ENCODE data around the gene PLEKHH3. TPM values are rescaled to one million over a fixed set of nuclear protein-coding genes. Genes with fewer than 3 reads are reported as not detected.

The PLEKHH3 gene, protein sequence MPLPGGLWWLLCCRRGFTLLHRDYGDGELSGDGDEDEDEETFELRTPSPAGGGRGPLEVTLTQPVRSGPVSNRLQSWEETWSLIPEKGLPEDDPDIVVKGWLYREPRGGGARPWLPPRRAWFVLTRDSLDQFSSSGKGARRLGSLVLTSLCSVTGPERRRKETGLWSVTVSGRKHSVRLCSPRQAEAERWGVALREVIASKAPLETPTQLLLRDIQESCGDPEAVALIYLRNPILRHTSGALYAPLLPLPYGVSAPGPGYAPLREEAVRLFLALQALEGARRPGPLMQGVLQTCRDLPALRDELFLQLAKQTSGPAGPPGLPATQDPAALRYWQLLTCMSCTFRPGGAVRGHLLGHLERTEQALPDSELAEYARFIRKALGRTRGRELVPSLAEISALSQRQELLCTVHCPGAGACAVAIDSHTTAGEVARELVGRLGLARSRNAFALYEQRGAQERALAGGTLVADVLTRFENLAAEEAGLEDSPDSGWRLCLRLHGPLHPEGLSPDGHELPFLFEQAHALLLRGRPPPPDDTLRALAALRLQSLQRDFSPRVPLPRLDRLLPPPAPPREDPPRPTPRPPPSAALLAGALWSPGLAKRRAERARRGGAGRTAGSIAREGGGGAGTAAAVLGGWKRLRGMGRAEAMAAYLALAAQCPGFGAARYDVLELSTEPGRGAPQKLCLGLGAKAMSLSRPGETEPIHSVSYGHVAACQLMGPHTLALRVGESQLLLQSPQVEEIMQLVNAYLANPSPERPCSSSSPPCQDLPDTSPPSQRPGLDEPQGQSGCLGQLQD
- total RNA-seq, result 36.1 TPM

DNA sequence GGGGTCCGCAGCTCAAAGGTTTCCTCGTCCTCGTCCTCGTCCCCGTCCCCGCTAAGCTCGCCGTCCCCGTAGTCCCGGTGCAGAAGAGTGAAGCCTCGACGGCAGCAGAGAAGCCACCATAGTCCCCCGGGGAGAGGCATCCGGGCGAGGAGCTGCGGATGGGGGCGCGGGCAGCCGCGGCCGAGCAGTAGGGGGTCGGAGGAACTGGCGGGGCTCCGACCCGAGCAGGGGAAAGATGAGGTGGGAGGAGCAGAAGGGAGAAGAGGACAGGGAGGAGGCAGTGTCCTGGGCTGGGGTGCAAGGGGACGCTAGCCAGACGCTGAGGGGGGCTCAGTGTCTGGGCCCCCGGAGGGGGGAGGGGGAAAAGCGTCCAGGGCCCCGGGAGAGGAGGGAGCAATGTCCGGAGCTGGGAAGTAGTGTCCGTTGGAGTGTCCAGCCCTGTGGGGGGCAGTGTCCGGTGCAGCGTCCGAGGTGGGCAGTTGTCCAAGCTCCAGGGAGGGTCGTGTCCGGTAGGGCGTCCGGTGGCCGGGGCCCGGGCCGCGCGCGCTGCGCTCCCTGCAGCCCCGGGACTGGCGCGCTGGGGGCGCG, at the start of gene PLEKHH3:
PLEKHH3 (minus strand) TSS at position 571 of the 588 bp plus-strand sequence; CDS start at position 140, 431 bp downstream.
- no peak for DNase-seq (ENCODE audit: low spot score)

DNA sequence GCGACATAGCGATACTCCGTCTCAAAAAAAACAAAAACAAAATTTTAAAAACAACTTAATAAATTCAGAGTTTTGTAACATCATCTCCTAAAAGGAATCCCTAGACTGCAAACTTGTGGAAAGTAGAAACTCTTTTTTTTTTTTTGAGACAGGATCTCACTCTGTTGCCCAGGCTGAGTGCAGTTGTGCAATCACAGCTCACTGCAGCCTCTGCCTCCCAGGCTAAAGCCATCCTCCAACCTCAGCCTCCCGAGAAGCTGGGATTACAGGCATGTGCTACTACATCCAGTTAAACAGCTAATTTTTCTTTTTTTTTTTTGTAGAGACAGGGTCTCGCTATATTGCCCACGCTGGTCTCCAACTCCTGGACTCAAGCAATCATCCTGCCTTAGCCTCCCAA, 48.3 kb upstream of the PLEKHH3 start:
- DNase-seq (ENCODE audit: low spot score), result no peak

DNA sequence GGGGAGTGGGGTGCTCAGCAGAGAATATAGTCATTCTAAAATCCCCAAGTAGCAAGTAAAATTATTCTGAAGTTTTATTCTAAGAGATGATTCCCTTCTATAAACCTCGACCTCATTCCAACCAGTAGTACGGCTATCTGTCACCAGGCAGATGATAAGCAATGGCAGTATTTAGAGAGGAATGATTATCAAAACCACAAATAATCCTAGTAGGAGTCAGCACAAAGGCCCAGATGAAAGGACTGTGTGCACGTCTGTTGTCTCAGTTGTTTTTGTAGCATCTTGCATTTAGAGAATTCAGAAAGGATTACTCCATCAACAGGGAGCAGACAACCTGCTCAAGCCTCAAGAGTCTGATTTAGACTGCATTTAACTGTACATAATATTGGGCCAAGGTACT, 46.8 kb upstream of the PLEKHH3 start:
- DNase-seq (ENCODE audit: low spot score), result no peak

DNA sequence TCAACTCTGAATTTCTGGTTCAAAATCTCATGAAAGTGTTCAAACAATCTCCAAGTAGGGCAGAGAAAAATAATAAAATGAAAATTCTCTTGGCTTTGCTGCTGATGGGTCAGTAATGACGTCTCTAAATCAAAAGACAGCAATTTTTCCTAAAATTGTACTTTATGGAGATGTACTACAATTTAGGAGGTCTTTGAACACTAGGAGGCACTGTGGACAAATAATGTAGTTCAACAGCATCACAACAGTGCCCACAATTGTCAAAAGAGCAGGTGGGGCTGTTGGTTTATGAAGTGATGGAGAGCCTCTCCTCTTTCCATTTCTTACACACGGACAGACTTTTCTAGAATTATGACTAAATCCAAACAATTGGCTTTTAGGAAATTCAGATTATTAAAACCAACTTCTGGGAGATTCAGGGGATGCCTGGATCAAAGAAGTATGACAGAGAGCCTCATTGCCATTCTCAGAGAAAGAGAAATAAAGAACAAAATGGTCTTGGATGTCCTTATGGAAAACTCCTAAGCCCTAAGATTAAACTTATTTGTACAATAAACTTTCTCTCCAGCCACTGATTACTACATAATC, 44.3 kb upstream of the PLEKHH3 start:
- peak; percentile 33 for DNase-seq (ENCODE audit: low spot score)

DNA sequence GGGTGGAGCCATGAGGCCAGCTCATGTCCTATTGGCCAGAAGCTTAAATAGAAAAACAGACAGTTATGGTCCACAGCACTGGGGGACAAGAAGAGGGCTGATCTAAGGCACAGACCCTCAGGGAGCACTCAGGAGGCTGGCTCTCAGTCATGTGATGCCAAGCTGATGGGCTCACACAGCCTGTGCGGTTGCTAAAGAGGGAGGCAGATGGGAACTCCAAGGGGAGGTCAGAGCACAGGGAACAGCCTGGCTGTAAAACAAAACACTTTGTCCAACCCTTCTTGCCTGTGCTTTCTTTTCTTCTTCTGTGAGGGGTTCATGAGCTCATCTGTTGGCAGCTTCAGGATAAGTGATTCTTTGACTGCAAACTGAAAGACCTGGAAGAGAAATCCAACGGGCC, 32.8 kb upstream of the PLEKHH3 start:
- no peak for DNase-seq (ENCODE audit: low spot score)

DNA sequence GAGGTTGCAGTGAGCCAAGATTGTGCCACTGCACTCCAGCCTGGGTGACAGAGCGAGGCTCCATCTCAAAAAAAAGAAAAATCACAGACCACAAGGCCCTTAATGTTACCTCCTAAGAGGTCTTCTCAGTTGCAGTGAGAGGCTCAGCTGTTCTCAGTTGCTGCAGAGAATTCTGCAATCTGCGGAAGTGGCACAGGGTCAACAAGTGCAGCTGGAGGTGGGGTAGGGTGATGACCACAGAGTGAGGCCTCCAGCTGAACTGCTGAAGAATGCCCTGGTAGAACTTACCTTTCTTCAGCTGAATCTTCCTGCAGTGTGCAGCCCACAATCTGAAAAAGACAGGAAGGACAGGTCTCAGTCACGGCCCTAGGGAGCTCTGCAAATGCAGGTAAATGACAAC, 31.8 kb upstream of the PLEKHH3 start:
- DNase-seq (ENCODE audit: low spot score), result no peak

DNA sequence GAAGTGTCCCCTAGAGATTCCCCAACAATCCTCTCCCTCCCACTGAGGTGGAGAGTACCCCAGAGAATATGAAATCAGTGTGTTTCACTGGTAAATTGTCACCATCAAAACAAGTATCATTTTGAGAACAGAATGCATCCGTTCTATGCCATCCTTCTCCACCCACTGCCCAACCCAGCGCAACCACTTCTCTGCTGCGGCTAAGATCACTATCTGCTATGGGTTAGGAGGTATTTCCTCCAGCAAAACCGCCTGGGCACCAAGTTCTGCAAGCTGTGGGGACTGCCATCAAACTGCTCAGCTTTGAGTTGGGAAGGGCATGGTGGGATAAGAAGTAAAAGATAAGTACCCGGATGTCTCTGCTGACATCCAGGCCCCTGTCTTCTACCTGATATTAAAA, 29.9 kb upstream of the PLEKHH3 start:
- DNase-seq (ENCODE audit: low spot score), result no peak

DNA sequence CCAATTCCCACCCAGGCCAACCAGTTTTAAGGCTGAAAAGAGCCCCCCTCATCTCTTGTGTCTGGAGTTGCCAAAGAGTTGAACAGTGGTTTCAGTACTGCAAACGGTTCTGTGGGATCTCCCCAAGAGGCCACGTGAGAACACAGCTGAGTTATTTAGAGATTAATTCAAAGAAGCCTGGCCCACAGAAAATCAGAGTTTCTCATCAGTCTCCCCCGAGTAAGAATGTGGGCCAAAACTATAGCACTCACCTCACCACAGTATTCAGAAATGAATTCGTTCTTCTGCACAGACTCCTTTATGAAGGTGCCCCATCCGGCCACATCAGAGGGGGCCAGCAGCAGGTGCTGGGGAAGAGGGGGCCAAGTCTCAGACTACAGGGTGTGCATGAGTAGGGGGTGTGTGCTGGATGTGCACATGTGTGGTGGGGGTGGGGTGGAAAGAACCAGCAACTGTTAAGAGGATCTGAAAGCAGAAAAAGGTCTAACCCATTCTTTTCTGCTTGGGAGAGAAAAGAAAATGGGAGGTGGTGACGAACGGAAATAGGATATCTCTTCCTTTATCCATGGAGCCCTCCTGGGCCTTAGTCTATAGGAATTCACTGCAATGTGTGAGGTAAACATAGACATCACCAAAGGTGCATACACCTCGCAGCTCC, 28.2 kb upstream of the PLEKHH3 start:
- DNase-seq (ENCODE audit: low spot score), result no peak

DNA sequence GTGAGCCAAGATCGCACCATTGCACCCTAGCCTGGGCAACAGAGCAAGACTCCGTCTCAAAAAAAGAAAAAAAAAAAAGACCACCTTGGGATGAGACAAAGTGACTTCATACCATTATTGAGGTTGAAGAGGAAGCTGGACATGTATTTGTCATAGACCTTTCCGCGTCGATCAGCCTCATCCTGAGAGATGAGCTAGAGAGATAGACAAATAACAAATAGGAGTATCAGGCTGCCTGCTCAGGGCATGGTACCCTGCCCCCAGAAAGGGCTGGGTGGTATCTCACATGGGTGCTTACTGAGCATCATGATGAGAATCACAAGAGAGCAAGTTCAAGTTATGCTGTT, 27.7 kb upstream of the PLEKHH3 start:
- no peak for DNase-seq (ENCODE audit: low spot score)

DNA sequence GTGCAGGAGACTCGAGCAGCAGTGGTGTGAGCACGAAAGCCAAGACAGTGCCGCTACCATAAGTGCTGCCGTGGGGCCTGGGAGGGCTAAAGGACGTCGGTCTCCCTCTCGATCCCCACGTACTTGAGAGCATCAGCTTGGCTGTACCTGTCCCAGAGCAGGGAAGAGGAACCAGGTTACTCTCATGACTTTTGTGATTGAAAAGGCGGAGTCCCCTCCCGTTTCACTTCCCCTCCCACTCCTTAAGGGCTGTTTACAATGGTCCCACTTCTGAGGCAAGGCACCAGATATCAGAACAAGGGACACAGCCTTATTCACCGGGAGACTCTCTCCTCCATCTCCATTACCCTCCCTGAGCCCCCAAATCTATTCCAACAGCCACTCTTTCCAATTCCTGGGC, 25.7 kb upstream of the PLEKHH3 start:
- DNase-seq (ENCODE audit: low spot score), result no peak

DNA sequence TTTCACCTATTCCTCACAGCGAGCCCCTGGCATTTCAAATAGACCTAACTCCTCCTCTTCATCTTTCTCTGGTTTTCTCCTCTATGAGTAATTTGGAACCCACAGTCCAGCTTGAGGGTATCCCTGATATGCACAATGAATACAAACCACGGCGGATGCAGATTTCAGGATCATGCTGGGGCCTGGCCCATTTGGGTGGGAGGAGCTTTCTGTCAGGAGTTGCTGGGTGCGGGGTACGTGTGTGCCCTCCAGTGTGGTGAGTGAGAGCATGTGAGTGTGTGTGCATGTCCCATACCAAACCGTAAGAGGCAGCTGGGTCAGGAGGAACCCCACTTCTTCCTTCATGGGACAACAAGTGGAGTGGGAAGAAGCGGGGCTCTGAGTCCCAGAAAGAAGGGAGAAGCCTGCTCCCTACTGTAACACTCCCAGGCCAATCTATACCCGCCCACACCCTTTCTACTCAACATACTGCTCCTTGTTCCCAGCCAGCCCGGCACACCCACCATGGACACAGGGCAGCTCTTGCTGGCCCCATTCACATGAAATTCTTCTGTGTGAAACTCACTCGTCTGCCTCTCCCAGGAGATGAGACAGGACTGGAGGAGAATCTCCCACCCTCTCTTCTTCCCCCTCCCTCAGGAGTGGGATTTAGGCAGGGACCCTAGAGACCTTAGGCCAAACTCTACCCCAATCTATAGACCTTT, 23.9 kb upstream of the PLEKHH3 start:
- no peak for DNase-seq (ENCODE audit: low spot score)

DNA sequence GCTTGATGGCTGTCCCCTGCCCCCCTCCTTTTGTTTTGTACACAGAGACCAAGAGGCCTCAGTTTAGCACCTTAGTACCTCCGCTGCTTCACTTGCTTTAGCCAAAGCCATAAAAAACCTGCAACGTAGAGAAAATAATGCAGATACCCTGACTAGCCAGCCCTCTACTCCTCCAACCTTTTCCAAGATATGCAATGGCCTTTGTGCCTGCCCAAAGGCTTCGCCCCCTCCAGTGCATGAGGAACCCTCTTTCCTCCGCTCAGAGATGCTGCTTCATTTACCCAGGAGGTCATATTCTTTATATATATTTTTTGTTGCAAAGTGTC, 22.6 kb upstream of the PLEKHH3 start:
- DNase-seq (ENCODE audit: low spot score), result no peak

DNA sequence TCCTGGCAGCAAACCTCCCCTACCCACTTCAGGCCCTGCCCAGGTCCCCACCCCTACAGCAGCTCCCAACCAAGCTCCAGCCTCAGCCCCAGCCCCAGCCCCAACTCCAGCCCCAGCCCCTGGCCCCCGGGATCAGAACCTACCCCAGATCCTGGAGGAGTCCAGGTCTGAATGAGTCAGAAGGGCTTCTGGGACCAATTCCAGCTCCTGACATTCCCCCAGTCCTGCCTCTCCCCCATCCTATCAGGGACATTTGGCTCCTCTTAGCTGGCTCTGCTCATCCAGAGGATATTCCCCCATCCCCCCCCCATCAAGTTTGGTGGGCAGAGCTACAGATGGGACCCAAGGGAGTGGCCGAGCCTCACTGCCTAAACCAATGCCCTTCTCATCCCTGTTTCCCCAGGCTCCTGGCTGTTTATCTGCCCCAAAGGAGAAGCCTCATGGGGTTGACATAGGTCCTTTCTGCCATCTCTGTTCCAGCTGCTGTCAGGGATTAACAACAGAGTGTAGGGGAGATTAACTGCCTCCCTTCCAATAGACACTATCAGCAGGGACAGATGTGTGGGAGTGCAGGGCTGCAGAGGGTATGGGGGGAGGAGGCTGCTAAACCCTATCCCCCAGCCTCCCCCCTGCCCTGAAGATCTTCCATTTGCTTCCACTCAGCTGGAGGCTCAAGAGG, 22.1 kb upstream of the PLEKHH3 start:
- DNase-seq (ENCODE audit: low spot score), result no peak

DNA sequence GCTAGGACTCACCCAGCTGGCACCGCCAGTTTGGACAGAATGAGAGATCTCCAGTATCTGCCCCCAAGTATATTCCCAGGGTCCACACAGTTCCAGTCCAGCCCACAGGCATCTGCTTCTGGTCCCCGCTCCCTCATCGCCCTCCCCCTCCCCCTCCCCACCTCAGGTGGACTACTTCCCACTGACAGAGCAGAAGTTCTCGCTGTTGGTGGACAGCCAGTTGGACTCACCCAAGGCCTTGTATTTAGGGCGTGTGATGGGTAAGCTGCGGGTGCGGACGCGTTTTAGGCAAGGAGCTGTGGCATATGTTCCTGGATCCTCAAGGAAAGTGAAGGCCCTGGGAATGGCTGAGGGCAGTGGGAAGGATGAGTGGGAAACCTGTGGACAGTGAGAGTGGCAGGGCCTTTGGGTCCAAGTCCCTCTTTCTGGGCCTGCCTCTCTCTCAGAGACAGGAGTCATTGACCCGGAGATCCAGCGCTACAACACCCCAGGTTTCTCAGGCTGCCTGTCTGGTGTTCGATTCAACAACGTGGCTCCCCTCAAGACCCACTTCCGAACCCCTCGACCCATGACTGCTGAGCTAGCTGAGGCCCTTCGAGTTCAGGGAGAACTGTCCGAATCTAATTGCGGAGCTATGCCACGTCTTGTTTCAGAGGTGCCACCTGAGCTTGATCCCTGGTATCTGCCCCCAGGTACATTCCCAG, 20.5 kb upstream of the PLEKHH3 start:
- DNase-seq (ENCODE audit: low spot score), result no peak

DNA sequence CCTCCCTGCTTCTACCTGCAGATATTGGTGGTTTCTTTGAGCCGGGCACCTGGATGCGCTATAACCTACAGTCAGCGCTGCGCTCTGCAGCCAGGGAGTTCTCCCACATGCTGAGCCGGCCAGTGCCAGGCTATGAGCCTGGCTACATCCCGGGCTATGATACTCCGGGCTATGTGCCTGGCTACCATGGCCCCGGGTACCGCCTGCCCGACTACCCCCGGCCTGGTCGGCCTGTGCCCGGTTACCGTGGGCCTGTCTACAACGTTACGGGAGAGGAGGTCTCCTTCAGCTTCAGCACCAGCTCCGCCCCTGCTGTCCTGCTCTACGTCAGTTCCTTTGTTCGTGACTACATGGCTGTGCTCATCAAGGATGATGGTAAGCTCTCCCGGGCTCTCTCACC, 18.7 kb upstream of the PLEKHH3 start:
- DNase-seq (ENCODE audit: low spot score), result no peak

DNA sequence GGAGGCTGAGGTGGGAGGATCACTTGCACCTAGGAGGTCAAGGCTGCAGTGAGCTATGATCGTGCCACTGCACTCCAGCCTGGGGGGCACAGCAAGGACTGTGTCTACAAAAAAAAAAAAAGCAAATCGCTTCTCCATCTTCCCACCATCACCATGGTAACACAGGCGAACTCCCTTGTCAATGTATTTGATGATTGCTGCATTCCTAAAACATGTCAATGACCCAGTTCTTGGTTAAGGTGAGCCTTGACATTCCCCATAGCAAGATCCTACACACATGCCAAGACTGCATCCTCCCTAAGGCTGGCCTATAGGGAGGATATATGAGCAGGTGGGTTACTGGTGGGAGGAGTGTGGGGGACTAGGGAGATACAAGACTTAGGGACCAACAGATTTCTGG, 17.7 kb upstream of the PLEKHH3 start:
- no peak for DNase-seq (ENCODE audit: low spot score)

DNA sequence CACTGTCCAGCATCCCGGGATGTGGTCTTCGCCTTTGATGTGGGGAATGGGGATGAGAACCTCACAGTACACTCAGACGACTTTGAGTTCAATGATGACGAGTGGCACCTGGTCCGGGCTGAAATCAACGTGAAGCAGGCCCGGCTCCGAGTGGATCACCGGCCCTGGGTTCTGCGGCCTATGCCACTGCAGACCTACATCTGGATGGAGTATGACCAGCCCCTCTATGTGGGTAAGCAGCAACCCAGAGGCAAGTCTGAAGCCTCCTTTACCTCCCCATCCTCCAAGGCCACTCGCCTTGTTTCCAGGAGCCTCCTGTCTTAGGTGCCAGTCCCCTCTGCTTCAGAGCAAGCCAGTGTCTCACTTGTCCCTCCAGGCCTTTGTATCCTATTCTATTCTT, 15.7 kb upstream of the PLEKHH3 start:
- DNase-seq (ENCODE audit: low spot score), result no peak

DNA sequence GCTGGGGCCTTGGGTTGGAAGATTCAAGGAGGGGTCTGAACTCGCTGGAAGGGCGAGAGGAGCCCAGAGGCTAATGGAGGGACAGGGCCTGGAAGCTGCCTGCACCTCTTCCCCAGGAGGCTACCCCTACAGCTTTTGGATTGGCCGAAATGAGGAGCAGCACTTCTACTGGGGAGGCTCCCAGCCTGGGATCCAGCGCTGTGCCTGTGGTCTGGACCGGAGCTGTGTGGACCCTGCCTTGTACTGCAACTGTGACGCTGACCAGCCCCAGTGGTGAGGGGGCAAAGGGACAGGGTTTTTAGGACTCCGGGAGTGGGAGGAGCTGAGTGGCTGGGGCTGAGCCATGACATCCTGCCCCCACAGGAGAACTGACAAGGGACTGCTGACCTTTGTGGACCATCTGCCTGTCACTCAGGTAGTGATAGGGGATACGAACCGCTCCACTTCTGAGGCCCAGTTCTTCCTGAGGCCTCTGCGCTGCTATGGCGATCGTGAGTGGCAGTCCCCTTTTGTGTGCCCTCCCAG, 14.3 kb upstream of the PLEKHH3 start:
- DNase-seq (ENCODE audit: low spot score), result no peak

DNA sequence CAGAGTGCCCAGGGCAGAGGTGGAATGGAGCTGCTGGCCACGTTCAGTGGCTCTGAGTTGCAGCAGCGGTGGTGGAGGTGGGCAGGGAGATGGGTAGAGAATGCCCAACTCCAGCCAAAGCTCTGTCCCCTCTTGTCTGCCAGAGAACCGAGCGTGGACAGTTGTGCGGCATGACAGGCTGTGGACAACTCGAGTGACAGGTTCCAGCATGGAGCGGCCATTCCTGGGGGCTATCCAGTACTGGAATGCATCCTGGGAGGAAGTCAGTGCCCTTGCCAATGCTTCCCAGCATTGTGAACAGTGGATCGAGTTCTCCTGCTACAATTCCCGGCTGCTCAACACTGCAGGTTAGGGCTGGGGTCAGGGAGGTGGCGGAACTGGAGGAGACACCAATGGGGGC, 13.8 kb upstream of the PLEKHH3 start:
- no peak for DNase-seq (ENCODE audit: low spot score)

DNA sequence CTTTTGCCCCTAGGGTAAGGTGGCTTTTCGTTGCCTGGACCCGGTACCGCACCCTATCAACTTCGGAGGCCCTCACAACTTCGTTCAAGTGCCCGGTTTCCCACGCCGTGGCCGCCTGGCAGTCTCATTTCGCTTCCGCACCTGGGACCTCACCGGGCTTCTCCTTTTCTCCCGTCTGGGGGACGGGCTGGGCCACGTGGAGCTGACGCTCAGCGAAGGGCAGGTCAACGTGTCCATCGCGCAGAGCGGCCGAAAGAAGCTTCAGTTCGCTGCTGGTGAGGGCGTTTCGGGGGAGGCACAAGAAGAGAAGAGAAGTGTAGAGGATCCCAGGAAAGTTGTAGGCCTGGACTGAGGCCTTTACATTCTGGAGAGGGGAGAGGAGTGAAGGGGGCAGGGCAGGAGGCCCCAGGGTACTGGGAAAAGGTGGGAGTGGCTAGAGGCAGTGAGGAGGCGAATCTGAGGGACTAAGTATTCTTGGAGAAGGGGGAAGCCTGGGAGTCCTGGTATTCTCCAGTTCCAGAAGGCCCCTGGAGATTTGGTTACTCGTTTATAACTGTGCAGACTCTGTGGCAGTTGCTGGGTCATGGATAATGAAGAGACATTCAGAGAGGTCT, 11.0 kb upstream of the PLEKHH3 start:
- DNase-seq (ENCODE audit: low spot score), result no peak

Data from mucosa of gallbladder (tissue), 1 donor.